WERI-Rb-1 (cell line): ENCODE results near the gene PAX8.

Source experiments
- DNase-seq: peaks from one replicate; pipeline ENCODE4 v3.0.0-alpha.2; 2020
- H3K27ac ChIP-seq: fragments of 250-450 bp; sonication (Bioruptor Pico); 2 replicates; pipeline ENCODE4 v1.5.1; 2020; ENCODE audit warnings: mild to moderate bottlenecking, moderate library complexity
- H3K27me3 ChIP-seq: fragments of 250-450 bp; sonication (Bioruptor Pico); 2 replicates; pipeline ENCODE4 v1.5.1; 2021; ENCODE audit warnings: mild to moderate bottlenecking, low read depth, moderate library complexity; ENCODE audit not compliant: insufficient read depth, severe bottlenecking
- H3K36me3 ChIP-seq: fragments of 250-450 bp; sonication (Bioruptor Pico); 2 replicates; pipeline ENCODE4 v1.5.1; 2020; ENCODE audit warnings: mild to moderate bottlenecking, moderate library complexity
- H3K4me3 ChIP-seq: 2 replicates; pipeline ENCODE4 v1.5.1; 2011; ENCODE audit warnings: low read depth, mild to moderate bottlenecking, control low read depth, low read length
- H3K9me3 ChIP-seq: fragments of 250-450 bp; sonication (Bioruptor Pico); 2 replicates; pipeline ENCODE4 v1.5.1; 2021; ENCODE audit warnings: mild to moderate bottlenecking, moderate library complexity; ENCODE audit not compliant: severe bottlenecking
- TF ChIP-seq, protein P1 (sequence below): IDR thresholded peaks from 2 replicates; pipeline ENCODE4 v1.5.1; 2011; ENCODE audit warnings: low read depth, mild to moderate bottlenecking, control low read depth, inconsistent platforms, low read length

Gene PAX8

DNA sequence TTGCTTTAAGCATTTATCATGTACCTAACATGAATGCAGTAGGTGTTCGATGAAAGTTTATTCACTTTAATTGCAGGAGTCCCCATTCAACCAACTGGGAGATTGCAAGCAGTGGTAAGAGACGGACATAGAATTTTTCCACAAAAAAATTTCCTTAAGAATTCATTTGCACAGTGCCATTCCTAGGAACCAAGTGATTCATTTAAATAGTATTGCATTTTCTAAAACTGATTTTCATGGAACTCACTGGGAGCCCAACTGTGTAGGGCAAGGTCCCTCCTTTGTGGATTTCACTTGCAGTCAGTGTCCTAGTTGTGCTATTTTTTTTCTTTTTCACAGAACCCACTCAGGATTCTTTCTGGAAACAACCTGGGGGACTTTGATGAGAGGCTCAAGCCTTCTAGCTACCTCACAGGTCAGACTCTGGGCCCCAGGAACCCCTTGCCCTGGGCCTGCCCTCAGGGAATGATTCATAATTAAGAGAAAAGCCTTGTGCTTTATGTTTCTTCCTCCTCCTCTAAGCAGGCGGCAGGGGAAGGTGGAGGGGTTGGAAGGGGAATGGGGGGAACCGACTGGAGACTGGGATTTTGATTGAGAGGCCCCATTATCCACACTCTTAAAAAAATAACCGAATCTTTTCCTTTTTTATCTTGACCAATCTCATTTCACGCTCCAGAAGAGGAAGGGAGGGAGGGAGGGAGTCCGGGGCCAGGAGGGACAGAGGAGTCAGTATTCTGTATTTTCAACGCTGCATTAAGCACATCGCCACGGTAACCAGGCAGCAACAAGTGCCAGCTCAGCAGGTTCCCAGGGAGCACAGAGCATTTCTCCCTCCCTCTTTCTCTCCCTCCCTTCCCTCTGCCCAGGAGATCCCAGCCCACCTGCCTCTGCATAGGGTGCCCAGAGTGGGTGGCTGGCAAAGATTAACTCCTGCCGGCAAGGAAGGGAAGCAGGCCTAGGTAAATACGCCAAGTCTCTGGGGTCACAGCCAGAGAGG, 53.2 kb downstream of the PAX8 start:
- H3K4me3 ChIP-seq, result no peak overlapping the region
- no peaks in the 10 kb centered on the region for H3K9me3 ChIP-seq
- no peaks in the 10 kb centered on the region for H3K36me3 ChIP-seq
- TF ChIP-seq, protein P1, sequence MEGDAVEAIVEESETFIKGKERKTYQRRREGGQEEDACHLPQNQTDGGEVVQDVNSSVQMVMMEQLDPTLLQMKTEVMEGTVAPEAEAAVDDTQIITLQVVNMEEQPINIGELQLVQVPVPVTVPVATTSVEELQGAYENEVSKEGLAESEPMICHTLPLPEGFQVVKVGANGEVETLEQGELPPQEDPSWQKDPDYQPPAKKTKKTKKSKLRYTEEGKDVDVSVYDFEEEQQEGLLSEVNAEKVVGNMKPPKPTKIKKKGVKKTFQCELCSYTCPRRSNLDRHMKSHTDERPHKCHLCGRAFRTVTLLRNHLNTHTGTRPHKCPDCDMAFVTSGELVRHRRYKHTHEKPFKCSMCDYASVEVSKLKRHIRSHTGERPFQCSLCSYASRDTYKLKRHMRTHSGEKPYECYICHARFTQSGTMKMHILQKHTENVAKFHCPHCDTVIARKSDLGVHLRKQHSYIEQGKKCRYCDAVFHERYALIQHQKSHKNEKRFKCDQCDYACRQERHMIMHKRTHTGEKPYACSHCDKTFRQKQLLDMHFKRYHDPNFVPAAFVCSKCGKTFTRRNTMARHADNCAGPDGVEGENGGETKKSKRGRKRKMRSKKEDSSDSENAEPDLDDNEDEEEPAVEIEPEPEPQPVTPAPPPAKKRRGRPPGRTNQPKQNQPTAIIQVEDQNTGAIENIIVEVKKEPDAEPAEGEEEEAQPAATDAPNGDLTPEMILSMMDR, result no peak
- no peaks in the 10 kb centered on the region for H3K27me3 ChIP-seq
- H3K27ac ChIP-seq, result no peak overlapping the region
- peak; percentile 26 for DNase-seq

DNA sequence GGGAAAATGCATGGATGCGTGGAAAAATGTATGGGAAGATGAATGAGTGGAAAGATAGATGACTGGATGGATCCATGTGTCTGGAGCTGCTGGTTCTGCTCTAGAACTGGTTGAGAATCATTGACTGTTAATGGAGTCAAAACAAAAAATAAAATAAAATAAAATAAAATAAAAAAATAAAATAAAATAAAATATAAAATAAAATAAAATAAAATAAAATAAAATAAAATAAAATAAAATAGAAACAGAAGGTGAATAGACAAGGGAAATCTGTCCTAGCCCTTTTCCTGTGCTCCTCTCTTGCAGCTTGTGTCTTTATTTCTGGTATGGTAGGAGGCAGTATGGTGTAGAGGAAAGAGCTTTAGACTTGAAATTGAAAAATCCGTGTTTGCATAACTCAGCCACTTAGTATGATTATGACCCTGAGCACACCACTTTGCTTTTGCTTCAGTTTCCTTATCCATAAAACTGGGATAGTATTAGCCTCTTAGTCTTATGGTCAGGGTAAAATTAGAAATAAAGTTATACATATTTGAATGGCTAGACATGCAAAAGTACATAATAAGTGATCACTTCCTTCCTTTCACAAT, 54.0 kb downstream of the PAX8 start:
- Histone ChIP-seq H3K27me3 (no peaks in the 10 kb centered on the region), H3K4me3 (no peak overlapping the region), H3K27ac (no peak overlapping the region), H3K9me3 (no peaks in the 10 kb centered on the region), H3K36me3 (no peaks in the 10 kb centered on the region)
- DNase-seq, result no peak
- TF ChIP-seq, protein P1, result no peak

DNA sequence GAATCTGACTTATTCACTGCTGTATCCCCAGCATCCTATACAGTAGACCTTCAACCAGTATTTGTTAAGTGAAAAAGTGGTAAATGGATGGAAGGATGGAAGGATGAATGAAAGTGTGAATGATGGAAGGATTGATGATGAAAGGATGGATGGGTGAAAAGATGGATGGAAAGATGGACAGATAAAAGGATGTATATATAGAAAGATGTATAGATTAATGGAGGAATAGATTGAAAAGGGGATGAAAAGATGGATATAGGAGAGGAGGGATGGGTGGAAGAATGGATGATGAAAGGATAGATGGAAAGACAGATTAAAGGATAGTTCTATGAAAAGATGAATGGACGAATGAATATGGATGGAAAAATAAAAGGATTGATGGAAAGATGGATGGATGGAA, 54.9 kb downstream of the PAX8 start:
- TF ChIP-seq, protein P1, result no peak
- no peak overlapping the region for H3K4me3 ChIP-seq
- H3K36me3 ChIP-seq, result no peaks in the 10 kb centered on the region
- H3K27me3 ChIP-seq, result no peaks in the 10 kb centered on the region
- H3K9me3 ChIP-seq, result no peaks in the 10 kb centered on the region
- DNase-seq, result no peak
- H3K27ac ChIP-seq, result no peak overlapping the region

DNA sequence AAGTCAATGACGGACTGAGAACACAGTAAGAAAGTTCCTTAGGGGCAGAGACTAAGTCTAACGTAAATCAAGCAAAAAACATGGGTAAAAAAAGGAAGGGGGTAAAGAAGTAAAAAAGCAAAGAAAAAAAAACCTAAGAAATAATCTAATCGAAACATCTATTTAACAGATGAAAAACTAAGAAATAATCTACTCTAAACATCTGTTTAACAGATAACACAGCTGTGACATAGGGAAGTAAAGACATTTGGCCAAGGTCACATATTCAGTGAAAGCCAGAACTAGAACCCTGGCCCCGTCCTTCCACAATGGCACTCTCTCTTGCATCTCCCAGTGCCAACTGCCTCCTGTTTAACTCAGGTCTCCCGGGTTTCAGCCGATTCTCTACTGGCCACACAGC, 56.9 kb downstream of the PAX8 start:
- H3K36me3 ChIP-seq, result no peaks in the 10 kb centered on the region
- H3K9me3 ChIP-seq, result no peaks in the 10 kb centered on the region
- H3K27me3 ChIP-seq, result no peaks in the 10 kb centered on the region
- no peak overlapping the region for H3K27ac ChIP-seq
- no peak for DNase-seq
- H3K4me3 ChIP-seq, result no peak overlapping the region
- TF ChIP-seq, protein P1, result no peak

DNA sequence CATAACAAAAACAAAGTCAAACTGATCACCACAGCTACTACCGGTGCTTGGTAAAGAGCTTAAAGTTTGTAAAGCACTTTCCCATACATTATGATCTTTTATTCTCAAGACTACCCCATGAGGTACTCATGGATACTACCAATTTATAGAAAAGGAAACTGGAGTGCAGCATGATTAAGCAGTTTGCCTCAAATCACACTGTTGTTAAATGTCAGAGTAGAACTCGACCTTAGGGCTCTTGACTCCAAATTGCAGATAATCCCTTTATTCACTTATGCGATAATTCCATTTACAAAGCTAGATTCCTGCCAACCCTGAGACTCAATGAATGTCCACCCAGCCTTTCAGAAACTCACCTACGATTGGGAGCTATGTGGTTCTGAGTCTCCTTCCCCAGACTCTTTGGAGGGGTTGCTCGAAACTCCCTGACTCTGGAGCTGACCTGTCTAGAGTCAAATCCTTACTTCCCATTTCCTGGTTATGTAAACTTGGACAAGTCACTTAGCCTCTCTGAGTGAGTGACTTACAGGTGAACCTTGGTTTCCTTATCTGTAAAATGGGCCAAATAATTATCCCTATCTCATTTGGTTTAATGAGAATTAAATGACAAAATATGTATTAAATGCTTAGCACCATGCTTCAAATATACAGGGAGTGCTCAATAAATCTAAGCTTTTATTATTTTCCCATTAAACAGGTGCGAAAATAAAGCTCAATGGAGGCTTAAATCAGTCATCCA, 57.6 kb downstream of the PAX8 start:
- DNase-seq, result no peak
- no peak overlapping the region for H3K4me3 ChIP-seq
- TF ChIP-seq, protein P1, result no peak
- H3K9me3 ChIP-seq, result no peaks in the 10 kb centered on the region
- no peaks in the 10 kb centered on the region for H3K27me3 ChIP-seq
- no peak overlapping the region for H3K27ac ChIP-seq
- H3K36me3 ChIP-seq, result no peaks in the 10 kb centered on the region
